Measurements from ENCODE around the gene INTS14. TPM values are rescaled to one million over a fixed set of nuclear protein-coding genes. Genes with fewer than 3 reads are reported as not detected.

Gene INTS14
- polyA plus RNA-seq (ENCODE audit: low read depth in 6 of 6) = 10 to 100 TPM; 15.1 to 27.4 (median 22.6) TPM

DNA sequence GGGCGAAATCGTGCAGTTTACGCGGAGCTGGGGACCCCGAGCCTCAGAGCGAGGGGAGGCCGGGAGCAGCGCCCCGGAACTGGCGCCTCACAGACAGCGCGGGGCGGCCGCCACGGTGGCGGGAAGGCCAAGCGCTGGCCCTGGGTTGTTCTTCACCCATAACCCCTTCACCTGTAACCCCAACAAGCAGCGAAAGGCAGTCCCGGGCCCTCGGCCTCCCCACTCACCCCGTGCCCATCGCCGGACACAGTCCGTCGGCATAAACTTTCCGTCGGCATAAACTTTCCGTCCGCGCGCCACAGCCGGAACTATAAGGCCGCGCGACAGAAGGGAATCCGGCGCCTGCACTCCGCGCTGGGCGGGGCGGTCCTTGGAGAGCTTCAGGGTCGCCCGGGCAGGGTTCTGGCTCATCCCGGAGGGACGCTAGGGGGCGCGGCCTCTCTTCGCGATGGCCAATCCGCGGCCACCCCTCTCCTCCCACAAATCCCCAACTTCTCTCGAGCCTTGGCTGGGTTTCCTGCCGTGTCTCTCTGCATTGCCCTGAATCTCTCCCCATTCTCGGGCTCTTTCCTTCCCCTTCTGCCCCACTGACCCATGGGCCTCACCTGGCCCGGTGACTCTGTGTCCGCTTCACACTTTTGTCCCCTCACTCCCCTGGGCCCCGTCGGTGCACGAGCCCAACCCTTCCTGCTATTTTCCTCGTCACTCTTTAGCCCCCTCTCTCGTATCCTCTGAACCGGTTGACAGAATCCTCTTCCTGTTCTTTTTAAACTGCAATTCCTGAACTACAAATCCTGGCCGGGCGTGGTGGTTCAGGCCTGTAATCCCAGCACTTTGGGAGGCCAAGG lies at the start of gene INTS14:
Gene INTS14, minus strand, starts transcription at position 261 of the 848 bp plus-strand sequence. CDS start 3,751 bp downstream, outside the sequence.
- peaks cover 0 to 2% (median 0%) of the 10 kb centered on the region in 7 donors for H3K9me3 Mint-ChIP-seq

DNA sequence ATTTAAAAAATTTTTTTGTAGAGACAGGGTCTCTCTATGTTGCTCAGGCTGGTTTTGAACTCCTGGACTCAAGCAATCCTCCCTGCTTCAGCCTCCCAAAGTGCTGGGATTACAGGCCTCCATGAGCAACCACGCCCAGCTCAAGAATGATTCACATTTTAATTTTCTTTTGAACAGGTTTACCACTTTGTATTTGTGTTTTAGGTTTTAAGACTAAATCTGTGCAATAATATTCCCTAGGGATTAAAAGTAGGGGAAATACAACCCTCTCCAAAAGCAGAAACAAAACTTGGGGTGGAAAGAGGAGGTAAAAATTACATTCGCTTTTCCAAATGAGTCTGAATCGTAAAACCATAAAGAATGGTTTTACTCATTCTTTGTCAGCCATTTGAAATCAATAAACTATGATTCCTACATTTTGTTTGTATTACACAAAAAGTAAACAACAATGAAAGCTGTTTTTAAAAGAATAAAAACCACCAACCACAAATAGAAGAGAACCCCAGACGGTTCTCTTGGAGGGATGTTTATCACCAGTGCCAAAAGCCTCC lies 48.6 kb upstream of the INTS14 start:
- Mint-ChIP-seq H3K9me3 (no peaks in the 10 kb centered on the region), H3K27me3 (no peaks in the 10 kb centered on the region), H3K36me3 (peaks cover 4 to 23% of the 10 kb centered on the region in 2 donors), H3K27ac (peak overlapping the region in 5 of 6 donors; percentile 9 to 73 (median 63)), H3K4me1 (peaks cover 5 to 15% (median 7%) of the 10 kb centered on the region in 3 donors), H3K4me3 (no peak overlapping the region)
- ATAC-seq (ENCODE audit: low read depth in 2 of 2) (no peak), DNase-seq (no peak)

More for the DNA sequence above, at the start of gene INTS14:
- Mint-ChIP-seq H3K36me3 (no peaks in the 10 kb centered on the region), H3K4me3 (peak within 1 kb of the TSS; percentile 94 to 99 (median 98)), H3K27me3 (no peaks in the 10 kb centered on the region), H3K4me1 (peaks cover 23 to 34% (median 32%) of the 10 kb centered on the region in 3 donors), H3K27ac (peak within 1 kb of the TSS; percentile 96 to 99 (median 98))
- ATAC-seq (ENCODE audit: low read depth in 2 of 2) = peak; percentile 95 to 96
- DNase-seq = peak; percentile 81

DNA sequence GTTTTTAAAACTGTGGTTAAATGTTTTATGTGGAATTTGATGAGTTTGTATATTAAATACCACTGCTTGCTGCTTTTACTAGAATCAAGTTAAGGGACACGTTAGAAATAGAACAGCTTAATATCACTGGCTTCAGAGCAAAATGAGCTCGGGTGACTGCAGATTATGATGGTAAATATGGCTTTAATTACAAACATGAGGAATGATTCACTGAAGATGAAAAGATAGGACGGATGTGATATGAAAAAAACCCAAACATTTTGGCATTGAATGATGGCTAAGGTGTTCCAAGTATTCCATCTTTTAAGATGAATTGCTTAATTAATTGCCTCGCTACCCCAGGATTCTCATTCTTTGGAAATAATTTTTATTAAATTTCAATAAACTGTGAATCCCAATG lies 44.5 kb upstream of the INTS14 start:
- DNase-seq = no peak
- Mint-ChIP-seq H3K27ac (peak overlapping the region in 1 of 6 donors; percentile 49), H3K4me3 (no peak overlapping the region), H3K36me3 (peaks cover 9 to 21% of the 10 kb centered on the region in 2 donors), H3K4me1 (peaks cover 2 to 18% (median 6%) of the 10 kb centered on the region in 3 donors), H3K9me3 (no peaks in the 10 kb centered on the region), H3K27me3 (no peaks in the 10 kb centered on the region)
- ATAC-seq (ENCODE audit: low read depth in 2 of 2) = no peak

DNA sequence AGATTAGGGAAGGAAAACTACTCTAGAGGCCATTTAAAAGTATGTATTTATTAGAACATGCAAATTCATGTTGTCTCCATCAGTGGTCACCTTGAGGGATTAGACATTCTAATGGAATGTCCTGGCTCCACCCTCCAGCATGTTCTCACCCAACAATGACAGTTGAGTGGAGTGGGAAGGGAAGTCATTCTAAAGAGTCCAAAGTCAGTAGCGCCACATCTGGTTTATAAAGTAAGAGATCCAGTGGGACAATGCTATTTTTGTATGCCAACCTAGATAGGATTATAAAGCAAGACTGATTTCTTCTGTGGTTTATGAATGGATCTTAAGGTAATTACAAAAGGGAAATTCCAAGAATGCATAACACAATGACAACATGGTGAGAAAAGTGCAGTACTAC lies 44.1 kb upstream of the INTS14 start:
- Mint-ChIP-seq H3K4me1 (peaks cover 6 to 20% (median 10%) of the 10 kb centered on the region in 3 donors), H3K27ac (peak overlapping the region in 3 of 6 donors; percentile 15 to 80 (median 49)), H3K27me3 (no peaks in the 10 kb centered on the region), H3K4me3 (no peak overlapping the region), H3K36me3 (peaks cover 14 to 24% of the 10 kb centered on the region in 2 donors), H3K9me3 (no peaks in the 10 kb centered on the region)
- ATAC-seq (ENCODE audit: low read depth in 2 of 2) (no peak), DNase-seq (no peak)

DNA sequence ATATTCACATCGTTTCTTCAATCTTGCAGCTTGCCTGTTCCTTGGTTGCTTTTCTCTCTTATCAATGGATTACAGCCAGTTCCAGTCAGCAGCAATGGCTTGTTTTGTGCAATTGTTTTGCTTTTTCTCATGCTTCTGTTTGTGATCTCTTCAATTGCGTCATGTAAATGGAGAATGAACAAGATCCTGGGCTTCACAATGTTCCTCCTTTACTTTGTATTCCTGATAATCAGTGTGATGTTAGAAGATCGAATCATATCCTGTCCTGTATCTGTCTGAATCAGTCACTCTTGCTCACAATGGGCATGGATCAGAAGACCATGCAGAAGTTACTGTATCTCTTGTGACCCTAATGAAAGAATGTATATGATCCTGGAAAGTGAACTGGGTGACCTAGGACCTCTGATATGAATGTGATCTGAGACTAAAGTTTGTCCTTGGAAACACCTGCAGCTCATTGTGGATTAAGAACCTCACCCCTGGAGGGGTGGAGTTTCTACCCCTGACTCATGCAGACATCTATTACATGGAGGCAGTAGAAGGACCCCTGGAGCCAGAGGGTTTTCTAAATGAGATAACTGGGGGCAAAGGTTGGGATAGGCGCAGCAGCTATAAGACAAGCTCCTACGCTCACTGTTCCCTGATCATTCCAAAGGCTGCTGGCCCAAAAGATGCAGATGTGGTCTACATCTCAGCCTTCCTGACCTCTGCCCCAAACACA lies 43.0 kb upstream of the INTS14 start:
- Mint-ChIP-seq H3K27me3 (no peaks in the 10 kb centered on the region), H3K27ac (peak overlapping the region in 4 of 6 donors; percentile 31 to 58 (median 45)), H3K4me1 (peaks cover 8 to 18% (median 11%) of the 10 kb centered on the region in 3 donors), H3K9me3 (no peaks in the 10 kb centered on the region), H3K4me3 (no peak overlapping the region), H3K36me3 (peaks cover 16 to 24% of the 10 kb centered on the region in 2 donors)
- no peak for DNase-seq
- no peak for ATAC-seq (ENCODE audit: low read depth in 2 of 2)

DNA sequence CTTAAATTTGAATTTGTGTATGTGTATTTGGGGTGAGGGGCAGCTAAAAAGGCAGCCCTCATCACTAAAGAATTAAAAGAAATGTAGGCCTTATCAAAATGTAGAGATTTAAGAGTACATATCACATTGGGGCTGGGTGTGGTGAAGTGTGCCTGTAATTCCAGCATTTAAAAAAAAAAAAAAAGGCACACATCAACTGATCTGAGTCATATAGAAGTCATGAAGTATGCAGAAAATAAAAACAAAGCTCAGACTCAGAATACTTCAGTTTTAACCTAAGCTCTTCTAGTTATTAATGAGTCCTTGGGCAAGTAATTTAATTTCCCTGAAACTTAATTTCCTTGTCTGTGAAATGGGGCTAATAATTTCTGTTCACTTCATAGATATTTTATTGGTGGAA lies 42.4 kb upstream of the INTS14 start:
- Mint-ChIP-seq H3K9me3 (no peaks in the 10 kb centered on the region), H3K27me3 (no peaks in the 10 kb centered on the region), H3K4me1 (peaks cover 8 to 16% (median 11%) of the 10 kb centered on the region in 3 donors), H3K36me3 (peaks cover 16 to 19% of the 10 kb centered on the region in 2 donors), H3K4me3 (no peak overlapping the region), H3K27ac (peak overlapping the region in 1 of 6 donors; percentile 58)
- ATAC-seq (ENCODE audit: low read depth in 2 of 2) (no peak), DNase-seq (no peak)

DNA sequence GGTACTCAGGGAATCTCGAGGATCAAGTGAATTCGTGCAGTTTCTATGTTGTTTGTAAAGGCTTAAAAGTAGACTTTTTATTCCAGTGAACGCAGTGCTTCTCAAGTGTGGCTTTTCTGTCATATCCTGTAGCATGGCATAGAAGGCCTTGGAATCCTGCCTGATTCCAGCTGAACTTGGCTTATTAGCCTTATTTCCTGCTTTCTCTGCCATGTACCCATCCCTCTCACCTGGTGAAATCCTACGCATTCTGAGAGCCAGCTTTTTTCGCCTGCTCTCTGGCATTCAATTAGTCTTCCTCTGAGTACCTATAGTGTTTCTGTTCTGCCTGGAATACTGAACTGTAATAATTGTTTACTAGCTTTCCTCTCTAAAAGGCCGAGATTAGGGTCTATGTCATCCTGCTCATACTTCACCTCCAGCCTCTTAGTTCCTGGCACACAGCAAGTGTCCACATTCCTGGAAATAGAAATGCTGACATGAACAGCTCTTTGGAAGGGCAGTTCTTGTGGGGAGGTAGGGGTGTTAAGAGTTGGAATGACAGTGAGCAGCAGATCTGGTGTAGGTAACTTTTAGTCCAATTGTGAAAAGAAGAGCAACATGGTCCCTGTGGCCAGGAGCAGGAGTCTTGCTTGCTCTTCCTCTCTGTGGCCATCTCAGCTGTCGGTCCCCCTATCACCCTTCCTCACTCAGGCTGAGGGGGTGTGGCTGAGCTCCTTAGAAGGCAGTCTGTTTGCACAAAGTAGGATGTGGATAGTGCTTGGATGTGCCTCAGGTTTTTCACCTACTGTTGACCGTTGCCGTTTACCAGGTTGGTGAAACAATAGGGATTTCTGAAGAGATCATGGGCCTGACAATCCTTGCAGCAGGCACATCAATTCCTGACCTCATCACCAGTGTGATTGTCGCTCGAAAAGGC lies 41.2 kb upstream of the INTS14 start:
- H3K36me3 Mint-ChIP-seq = peaks cover 16 to 19% of the 10 kb centered on the region in 2 donors

DNA sequence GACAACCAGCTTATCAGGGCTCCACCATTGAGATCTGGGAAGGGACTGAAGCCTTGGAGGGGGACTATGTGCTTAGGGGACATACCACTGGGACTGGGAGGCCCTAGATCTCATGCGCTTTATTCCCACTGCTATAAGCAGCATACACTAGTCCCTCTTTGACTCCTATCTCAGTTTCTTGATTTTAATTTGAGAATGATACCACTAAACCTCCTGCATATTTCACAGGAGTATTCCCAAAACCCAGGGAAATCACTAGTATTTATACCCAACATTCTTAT lies 40.1 kb upstream of the INTS14 start:
- no peaks in the 10 kb centered on the region for H3K27me3 Mint-ChIP-seq
- ATAC-seq (ENCODE audit: low read depth in 2 of 2) (no peak), DNase-seq (no peak)
- H3K4me1 Mint-ChIP-seq = peaks cover 11 to 24% (median 19%) of the 10 kb centered on the region in 3 donors
- no peaks in the 10 kb centered on the region for H3K9me3 Mint-ChIP-seq
- H3K4me3 Mint-ChIP-seq = no peak overlapping the region
- H3K27ac Mint-ChIP-seq = peak overlapping the region in 3 of 6 donors; percentile 64 to 76 (median 68)
- peaks cover 15 to 16% of the 10 kb centered on the region in 2 donors for H3K36me3 Mint-ChIP-seq

More for the DNA sequence above, 41.2 kb upstream of the INTS14 start:
- H3K4me3 Mint-ChIP-seq = no peak overlapping the region
- ATAC-seq (ENCODE audit: low read depth in 2 of 2) = no peak
- H3K4me1 Mint-ChIP-seq = peaks cover 11 to 19% (median 13%) of the 10 kb centered on the region in 3 donors
- H3K27me3 Mint-ChIP-seq = no peaks in the 10 kb centered on the region
- H3K27ac Mint-ChIP-seq = peak overlapping the region; percentile 35 to 81 (median 66)
- no peak for DNase-seq
- H3K9me3 Mint-ChIP-seq = no peaks in the 10 kb centered on the region

DNA sequence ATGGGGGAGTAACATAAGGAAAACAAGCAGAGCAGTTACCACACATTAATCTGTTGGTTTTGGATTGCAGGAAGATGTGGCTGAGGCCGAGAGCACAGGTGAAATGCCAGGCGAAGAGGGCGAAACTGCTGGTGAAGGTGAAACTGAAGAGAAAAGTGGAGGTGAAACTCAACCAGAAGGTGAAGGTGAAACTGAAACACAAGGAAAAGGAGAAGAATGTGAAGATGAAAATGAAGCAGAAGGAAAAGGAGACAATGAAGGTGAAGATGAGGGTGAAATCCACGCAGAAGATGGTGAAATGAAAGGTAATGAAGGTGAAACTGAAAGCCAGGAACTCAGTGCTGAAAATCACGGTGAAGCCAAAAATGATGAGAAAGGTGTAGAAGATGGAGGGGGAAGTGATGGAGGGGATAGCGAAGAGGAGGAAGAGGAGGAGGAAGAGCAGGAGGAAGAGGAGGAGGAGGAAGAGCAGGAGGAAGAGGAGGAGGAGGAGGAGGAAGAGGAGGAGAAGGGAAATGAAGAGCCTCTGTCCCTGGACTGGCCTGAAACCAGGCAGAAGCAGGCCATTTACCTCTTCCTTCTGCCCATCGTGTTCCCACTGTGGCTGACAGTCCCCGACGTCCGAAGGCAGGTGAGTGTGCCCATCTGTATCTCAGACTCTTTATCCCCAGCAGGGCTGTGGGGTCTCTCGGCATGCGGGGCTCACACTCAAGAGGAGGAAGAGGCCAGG lies 39.5 kb upstream of the INTS14 start:
- no peak for ATAC-seq (ENCODE audit: low read depth in 2 of 2)
- Mint-ChIP-seq H3K9me3 (no peaks in the 10 kb centered on the region), H3K4me1 (peaks cover 11 to 26% (median 19%) of the 10 kb centered on the region in 3 donors), H3K36me3 (peaks cover 10 to 16% of the 10 kb centered on the region in 2 donors), H3K4me3 (peak overlapping the region in 1 of 8 donors; percentile 30), H3K27me3 (no peaks in the 10 kb centered on the region), H3K27ac (peak overlapping the region in 5 of 6 donors; percentile 16 to 78 (median 55))
- DNase-seq = no peak

DNA sequence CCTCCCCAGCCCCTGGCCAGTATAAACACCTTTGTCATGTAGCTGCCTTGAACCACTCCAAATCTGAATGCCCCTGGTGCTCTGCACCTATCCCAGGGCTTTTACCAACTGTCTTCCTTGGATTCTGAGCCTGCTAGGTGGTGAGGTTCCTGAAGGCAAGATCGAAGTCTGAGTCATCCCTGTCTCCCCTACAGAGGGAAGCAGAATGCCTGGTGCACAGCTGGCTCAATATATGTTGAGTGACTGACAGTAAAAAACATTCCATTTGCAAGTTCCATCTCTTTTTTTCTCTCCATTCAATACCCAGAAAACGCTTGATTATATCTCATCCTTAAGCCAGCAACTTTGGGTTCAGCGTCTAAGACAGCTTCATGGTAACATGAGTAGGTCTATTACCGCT lies 35.6 kb upstream of the INTS14 start:
- DNase-seq = no peak
- Mint-ChIP-seq H3K9me3 (no peaks in the 10 kb centered on the region), H3K27ac (peak overlapping the region in 2 of 6 donors; percentile 26 to 39), H3K27me3 (no peaks in the 10 kb centered on the region), H3K4me1 (peaks cover 7 to 27% (median 19%) of the 10 kb centered on the region in 3 donors), H3K4me3 (peak overlapping the region in 1 of 8 donors; percentile 9), H3K36me3 (peaks cover 5 to 10% of the 10 kb centered on the region in 2 donors)
- ATAC-seq (ENCODE audit: low read depth in 2 of 2) = no peak

DNA sequence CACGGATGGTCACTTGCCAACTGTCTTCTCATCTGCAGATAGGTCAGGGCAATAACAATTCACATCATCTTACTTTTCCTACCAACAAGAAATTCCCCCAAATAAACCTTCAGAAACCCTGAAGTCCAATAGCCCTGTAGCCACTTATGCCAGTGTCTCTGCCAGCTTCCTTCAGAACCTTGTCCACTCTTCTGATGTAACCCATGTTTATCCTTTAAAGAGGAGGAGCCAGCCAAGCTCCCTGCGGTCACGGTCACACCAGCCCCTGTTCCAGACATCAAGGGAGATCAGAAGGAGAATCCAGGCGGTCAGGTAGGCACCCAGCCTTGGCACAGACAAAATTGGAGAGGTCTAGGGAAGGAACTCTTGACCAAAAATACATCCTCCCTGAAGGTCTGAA lies 34.5 kb upstream of the INTS14 start:
- no peaks in the 10 kb centered on the region for H3K9me3 Mint-ChIP-seq
- no peak for ATAC-seq (ENCODE audit: low read depth in 2 of 2)
- no peak overlapping the region for H3K4me3 Mint-ChIP-seq
- H3K36me3 Mint-ChIP-seq = peaks cover 2 to 6% of the 10 kb centered on the region in 2 donors
- peaks cover 4 to 20% (median 17%) of the 10 kb centered on the region in 3 donors for H3K4me1 Mint-ChIP-seq
- H3K27me3 Mint-ChIP-seq = no peaks in the 10 kb centered on the region
- no peak for DNase-seq
- H3K27ac Mint-ChIP-seq = peak overlapping the region in 4 of 6 donors; percentile 12 to 85 (median 45)

DNA sequence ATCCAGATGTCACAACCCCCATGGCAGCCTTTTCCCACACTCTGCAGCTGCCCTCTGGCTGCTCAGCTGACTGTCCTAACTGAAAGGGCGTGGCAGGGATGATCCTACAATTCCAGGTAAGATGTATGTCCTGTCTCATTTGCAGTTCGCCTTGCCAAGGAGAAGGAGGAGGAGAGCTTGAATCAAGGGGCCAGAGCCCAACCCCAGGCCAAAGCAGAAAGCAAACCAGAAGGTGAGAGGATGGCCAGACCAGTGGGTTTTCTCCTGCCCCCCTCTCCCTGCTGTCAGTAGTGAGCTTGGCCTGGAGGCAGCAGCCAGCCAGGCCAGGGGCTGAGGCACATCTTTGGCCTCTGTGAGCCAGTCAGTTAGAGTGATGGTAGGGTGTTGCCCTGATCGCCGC lies 33.4 kb upstream of the INTS14 start:
- Mint-ChIP-seq H3K9me3 (no peaks in the 10 kb centered on the region), H3K27ac (peak overlapping the region in 2 of 6 donors; percentile 59 to 80), H3K27me3 (no peaks in the 10 kb centered on the region), H3K36me3 (no peaks in the 10 kb centered on the region), H3K4me3 (no peak overlapping the region), H3K4me1 (peaks cover 0 to 17% (median 11%) of the 10 kb centered on the region in 3 donors)
- no peak for ATAC-seq (ENCODE audit: low read depth in 2 of 2)
- DNase-seq = no peak

All from naive B cell (primary cell).